HG02763 (cell line): ENCODE data around the gene PCAT7.

ENCODE experiments used
- ATAC-seq: cut with Tn5 transposase; IDR thresholded peaks from one replicate; pipeline ENCODE4 v1.9.1; 2021; ENCODE audit warnings: mild to moderate bottlenecking, moderate library complexity; ENCODE audit not compliant: unreplicated experiment

The PCAT7 gene

DNA sequence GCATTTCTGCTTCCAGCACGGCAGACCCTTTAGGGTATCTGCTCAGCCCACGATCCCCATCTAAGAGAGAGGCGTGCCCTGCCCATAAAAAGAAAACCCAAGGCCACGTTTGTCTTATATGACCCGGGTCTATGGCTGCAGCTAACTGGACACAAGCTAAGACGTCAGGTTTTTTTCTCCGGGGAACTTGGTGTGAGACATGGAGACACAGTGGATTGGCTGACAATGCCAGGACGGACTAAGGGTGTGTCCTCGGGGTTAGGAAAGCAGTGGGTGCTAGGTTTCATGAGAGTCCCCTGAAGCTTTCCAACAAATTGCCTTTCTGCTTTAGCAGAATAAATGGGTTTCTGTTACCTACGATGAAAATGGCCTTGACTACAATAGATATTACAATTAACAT lies 45.8 kb downstream of the PCAT7 start:
- no peak for ATAC-seq

DNA sequence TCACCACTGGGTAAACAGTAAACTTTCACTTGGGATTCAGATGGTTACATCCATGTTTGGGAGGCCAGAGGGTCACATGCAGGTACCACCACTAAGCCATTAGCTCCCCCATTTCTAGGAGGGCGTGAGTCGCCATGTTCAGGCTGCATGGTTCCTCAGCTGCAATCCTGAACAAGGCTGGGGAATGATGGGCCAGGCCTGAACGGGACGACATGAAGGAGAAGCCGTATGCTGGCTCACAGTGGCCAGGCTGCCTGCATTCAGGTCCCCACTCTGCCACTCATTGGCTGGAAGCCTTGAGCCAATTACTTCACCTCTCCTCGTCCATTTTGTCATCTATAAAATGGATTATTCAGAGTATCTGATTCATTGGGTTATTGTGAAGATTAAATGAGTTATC lies 47.8 kb downstream of the PCAT7 start:
- no peak for ATAC-seq

DNA sequence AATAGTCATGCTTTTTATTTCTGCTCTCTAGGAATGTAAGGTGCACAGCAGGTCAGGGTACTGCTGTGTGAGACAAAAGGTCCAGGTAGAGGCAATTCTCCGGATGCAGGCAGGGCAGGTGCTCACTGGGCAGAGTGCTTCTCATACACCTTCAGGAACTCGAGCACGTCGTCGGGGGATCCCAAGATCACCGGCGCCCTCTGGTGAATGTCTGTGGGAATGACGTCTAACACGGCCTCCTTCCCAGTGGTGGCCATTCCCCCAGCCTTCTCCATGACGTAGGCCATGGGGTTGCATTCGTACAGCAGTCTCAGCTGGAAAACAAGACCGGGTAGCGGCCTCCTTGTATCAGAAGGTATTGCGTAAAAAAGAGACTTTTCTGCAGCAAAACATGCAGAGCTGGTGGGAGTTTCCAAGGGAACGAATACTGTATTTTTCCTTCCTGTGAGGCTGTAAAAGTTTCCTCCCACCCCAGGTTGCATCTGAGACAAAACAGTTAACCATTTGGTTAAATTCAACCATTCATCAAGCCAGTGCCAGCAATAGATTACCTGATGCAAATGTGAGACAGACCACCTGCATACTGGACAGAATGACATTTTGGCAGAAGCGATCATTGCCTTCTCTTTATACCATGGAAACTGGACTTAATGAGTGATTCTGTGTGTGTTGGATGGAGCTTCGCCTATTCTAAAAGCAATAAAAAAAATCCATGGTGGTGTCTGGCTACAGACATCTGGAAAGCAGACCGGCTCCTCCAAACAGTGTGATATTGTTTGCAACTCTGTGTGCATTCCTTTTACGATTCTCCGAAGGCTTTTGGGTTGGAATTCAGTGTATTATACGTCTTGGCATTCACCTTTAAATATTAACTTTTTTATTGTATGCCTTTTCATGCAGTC lies 48.6 kb downstream of the PCAT7 start:
- no peak for ATAC-seq

DNA sequence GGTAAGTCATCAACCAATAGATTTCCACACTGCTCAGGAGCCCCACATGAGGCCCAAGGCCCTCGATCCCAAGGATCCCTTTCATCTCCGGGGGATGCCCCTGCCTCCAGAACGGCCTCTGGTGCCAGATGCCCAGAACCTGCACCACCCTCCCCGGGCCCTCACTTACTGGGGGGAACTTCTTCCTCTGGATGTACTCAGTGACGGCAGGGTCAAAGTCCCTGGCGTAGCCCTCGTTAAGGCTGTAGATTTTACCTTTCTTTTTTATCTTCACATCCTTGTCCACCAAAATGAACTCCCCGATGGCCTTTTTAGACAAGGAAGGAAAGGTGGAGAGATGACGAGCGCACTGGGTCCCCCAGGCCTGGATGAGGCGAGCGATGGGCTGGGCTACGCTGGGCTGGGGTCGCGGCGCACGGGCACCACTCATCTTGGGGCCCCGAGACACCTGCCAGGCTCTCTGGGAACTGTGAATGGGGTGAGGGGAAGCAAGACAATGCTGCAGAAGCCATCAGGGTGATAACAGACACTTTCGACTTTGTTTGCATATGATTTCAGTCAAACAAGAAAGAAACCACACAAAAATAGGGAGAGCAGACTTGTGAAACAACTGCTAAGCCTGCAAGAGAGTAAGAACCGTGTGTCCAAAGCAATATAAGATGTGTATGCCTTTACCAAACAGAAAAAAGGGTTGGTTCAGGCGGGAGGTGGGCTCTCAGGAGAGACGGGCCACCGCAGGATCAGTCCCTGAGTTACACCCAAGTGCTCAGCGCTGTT lies 52.0 kb downstream of the PCAT7 start:
- ATAC-seq, result no peak

DNA sequence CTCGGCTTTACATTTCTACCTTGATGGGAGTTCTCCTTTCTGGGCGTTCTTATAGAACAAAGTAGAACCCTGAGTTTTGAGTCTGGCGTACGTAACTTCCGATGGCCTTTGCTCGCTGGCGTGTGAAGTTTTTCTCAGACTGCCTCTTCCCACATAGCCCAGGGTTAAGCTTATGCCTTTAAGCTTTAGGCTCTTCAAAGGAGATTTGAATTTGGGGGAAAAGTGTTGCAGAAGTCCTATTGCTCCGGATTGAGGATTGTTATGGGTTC lies 52.5 kb downstream of the PCAT7 start:
- no peak for ATAC-seq

DNA sequence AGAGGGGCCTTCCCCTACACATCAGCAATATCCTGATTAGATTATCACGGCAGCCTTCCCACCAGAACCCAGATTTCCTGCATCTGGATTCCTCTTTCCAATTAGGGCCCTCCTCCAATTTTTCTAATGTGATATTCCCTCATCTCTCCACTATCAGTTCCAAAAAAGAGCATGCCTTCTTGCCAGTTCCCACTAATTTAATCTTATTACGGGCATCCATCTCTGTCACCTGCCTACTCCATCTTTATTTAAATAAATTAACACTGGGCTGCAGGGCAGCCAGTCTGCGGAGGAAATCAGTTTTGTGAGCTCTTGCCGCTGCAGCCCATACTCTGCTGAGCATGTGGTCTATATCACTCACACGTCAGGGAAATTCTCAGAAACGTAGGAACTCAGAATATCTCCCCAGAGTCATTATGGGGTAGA lies 55.3 kb downstream of the PCAT7 start:
- ATAC-seq, result no peak

DNA sequence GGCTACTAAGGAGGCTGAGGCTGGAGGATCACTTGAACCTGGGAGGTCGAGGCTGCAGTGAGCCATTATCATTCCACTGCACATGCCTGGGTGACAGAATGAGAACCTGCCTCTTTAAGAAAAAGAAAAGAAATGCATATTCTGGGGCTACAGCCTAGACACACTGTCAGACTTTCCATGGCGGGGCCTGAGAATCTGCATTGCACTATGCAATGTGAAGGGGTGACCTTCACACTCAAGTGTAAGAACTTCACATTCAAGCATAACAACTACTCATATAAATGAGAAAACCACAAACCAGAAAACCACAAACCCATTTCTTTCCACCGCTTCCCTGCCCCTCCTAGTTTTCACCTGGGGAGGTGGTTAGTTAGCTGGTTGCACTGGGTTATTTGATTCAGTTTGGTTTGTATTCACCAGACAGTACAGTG lies 56.8 kb downstream of the PCAT7 start:
- ATAC-seq, result no peak

DNA sequence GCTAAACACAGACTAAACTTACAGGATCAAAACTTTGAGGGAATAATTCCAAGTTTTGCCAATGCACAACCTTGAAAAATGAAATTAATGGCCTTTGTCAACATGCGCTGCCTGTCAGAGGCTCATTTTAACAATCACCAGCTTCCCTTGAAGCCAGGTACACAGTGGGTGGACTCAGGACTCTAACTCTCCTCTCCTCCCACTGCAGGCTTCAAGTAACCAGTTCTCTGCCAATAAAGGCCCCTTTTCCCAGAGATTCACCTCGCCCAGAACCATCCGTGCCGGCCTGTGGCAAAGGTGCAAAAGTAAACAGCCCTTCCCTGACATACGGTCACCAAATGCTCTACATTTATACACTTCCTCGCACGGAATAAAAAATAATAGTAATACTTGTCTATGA lies 57.2 kb downstream of the PCAT7 start:
- no peak for ATAC-seq

DNA sequence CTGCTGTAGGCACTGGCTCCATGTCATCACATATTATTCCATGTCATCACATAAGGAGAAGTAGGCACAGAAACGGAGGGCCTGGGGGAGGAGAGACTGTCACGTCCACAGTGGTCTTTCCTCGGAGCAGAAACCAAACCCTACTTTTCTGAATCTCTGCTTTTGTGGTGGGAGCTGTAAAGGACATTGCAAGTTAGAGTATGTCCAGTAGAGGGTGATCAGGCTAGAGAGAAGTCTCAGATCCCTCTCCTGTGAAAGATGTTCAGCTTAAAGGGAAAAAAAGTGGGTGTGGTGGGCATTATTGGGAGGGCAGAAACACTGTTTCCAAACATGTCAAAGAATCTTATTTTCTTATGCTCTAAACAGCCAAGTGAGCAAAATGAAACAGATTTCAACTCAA lies 58.1 kb downstream of the PCAT7 start:
- no peak for ATAC-seq

DNA sequence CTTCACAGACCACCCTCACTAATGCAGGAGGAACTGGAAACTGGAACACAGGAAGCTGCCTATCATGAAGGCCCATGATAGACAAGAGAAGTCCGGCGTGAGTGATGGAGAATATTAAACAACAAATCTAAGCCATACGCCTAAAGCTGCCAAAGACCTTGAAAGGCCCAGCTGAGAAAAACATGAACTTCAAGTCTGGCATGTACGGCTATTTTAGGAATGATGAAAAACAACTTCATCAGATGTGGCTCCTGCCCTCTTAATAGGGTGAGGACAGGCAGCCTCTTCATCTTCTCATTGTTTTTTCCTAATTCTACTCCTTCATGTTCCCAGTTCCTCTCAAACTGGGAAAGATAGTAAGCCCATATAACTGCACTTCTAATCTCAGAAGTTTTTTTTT lies 64.1 kb downstream of the PCAT7 start:
- ATAC-seq, result no peak
